T-helper 1 cell treated with Interleukin-12 subunit alpha and Interleukin-12 subunit beta and Interleukin-4 antibody, amounts not matched to agents 30 ng/mL and 1 ng/mL, for 36 hours (primary cell): ENCODE data around the gene TIAM1. TPM values are rescaled to one million over a fixed set of nuclear protein-coding genes. Genes with fewer than 3 reads are reported as not detected.

Experiments used
- intact Hi-C: fragments of 100-400 bp; cut with micrococcal nuclease; formaldehyde crosslinking; loops from one replicate; pipeline ENCODE4 v1.15.1; 2024
- total RNA-seq: library from RNA; stranded (reverse); gene quantifications from 2 replicates; pipeline ENCODE4 v1.2.3, GENCODE V29; 2022

The TIAM1 gene
- total RNA-seq, result 155 and 157 TPM in 2 replicates

GRCh38 chr21:31343680-31344480 is at the start of gene TIAM1:
Gene TIAM1 (minus strand): TSS chr21:31344261. CDS start chr21:31266972, 77,289 bp downstream.
- intact Hi-C loops, result loop anchor here (1.0 to 2.0 kb wide), 4 partner anchors 8 to 237 kb away; no protein-coding TSS in a partner anchor

- intact Hi-C loops, result loop anchor here (1.0 kb wide), 1 partner anchor 117 kb away; no protein-coding TSS in a partner anchor
Measured at GRCh38 chr21:31387560-31388186, 43.6 kb upstream of the TIAM1 start.

- intact Hi-C loops, result no loop called here
Measured at GRCh38 chr21:31386006-31386405, 41.9 kb upstream of the TIAM1 start.

GRCh38 chr21:31383770-31384169 is 39.7 kb upstream of the TIAM1 start:
- intact Hi-C loops, result no loop called here

- intact Hi-C loops, result no loop called here
Measured at GRCh38 chr21:31382060-31382459, 38.0 kb upstream of the TIAM1 start.

- intact Hi-C loops, result no loop called here
Measured at GRCh38 chr21:31376301-31376700, 32.2 kb upstream of the TIAM1 start.

GRCh38 chr21:31374395-31374794 is 30.3 kb upstream of the TIAM1 start:
- intact Hi-C loops, result no loop called here

- intact Hi-C loops, result no loop called here
Measured at GRCh38 chr21:31372471-31372765, 28.4 kb upstream of the TIAM1 start.

- intact Hi-C loops, result no loop called here
Measured at GRCh38 chr21:31371715-31372470, 27.8 kb upstream of the TIAM1 start.

GRCh38 chr21:31370893-31371544 is 27.0 kb upstream of the TIAM1 start:
- intact Hi-C loops, result no loop called here

GRCh38 chr21:31370281-31370892 is 26.3 kb upstream of the TIAM1 start:
- intact Hi-C loops, result no loop called here

GRCh38 chr21:31368361-31368760 is 24.3 kb upstream of the TIAM1 start:
- intact Hi-C loops, result no loop called here

GRCh38 chr21:31367801-31368200 is 23.7 kb upstream of the TIAM1 start:
- intact Hi-C loops, result no loop called here

- intact Hi-C loops, result no loop called here
Measured at GRCh38 chr21:31366825-31367224, 22.8 kb upstream of the TIAM1 start.

- intact Hi-C loops, result loop anchor here (1.0 kb wide), 1 partner anchor 30 kb away; no protein-coding TSS in a partner anchor
Measured at GRCh38 chr21:31364253-31364945, 20.3 kb upstream of the TIAM1 start.

GRCh38 chr21:31363720-31364119 is 19.7 kb upstream of the TIAM1 start:
- intact Hi-C loops, result loop anchor here (1.0 kb wide), 2 partner anchors 9 to 31 kb away; no protein-coding TSS in a partner anchor

GRCh38 chr21:31360717-31361116 is 16.7 kb upstream of the TIAM1 start:
- intact Hi-C loops, result no loop called here

- intact Hi-C loops, result loop anchor here (10.0 kb wide), 2 partner anchors 377 to 643 kb away; partner anchors contain the start of genes KRTAP21-3 and SCAF4
Measured at GRCh38 chr21:31358158-31358557, 14.1 kb upstream of the TIAM1 start.

GRCh38 chr21:31356440-31356839 is 12.4 kb upstream of the TIAM1 start:
- intact Hi-C loops, result loop anchor here (10.0 kb wide), 2 partner anchors 378 to 642 kb away; partner anchors contain the start of genes KRTAP21-3 and SCAF4
